H9 (cell line): Measurements from ENCODE around the gene ANKHD1. TPM values are rescaled to one million over a fixed set of nuclear protein-coding genes. Genes with fewer than 3 reads are reported as not detected.

Experiments used
- DNase-seq: peaks from one replicate; pipeline ENCODE4 v3.0.0-alpha.2; 2017
- H2AFZ ChIP-seq: one replicate; pipeline ENCODE4 v1.6.1; 2013; ENCODE audit warnings: mild to moderate bottlenecking, low read length, control low read depth, moderate library complexity
- H2AK5ac ChIP-seq: 2 replicates; pipeline ENCODE4 v1.6.1; 2013; ENCODE audit warnings: low read length, control low read depth, mixed read lengths; ENCODE audit not compliant: insufficient read length
- H2BK120ac ChIP-seq: one replicate; pipeline ENCODE4 v1.6.1; 2013; ENCODE audit warnings: low read depth, mild to moderate bottlenecking, low read length, control low read depth, inconsistent platforms; ENCODE audit not compliant: poor library complexity, severe bottlenecking
- H2BK12ac ChIP-seq: 2 replicates; pipeline ENCODE4 v1.6.1; 2013; ENCODE audit warnings: low read length, control low read depth, mixed read lengths, low read depth; ENCODE audit not compliant: insufficient read length
- H2BK15ac ChIP-seq: 2 replicates; pipeline ENCODE4 v1.6.1; 2013; ENCODE audit warnings: low read depth, low read length, control low read depth
- H2BK20ac ChIP-seq: one replicate; pipeline ENCODE4 v1.6.1; 2013; ENCODE audit warnings: low read depth, mild to moderate bottlenecking, low read length, control low read depth, inconsistent platforms; ENCODE audit not compliant: poor library complexity, severe bottlenecking
- H2BK5ac ChIP-seq: 2 replicates; pipeline ENCODE4 v1.6.1; 2013; ENCODE audit warnings: low read length, control low read depth, mixed read lengths; ENCODE audit not compliant: insufficient read length
- H3K14ac ChIP-seq: 2 replicates; pipeline ENCODE4 v1.6.1; 2013; ENCODE audit warnings: low read length, control low read depth; ENCODE audit not compliant: insufficient read depth
- H3K18ac ChIP-seq: 2 replicates; pipeline ENCODE4 v1.6.1; 2013; ENCODE audit warnings: low read depth, mild to moderate bottlenecking, mixed read lengths, low read length, control low read depth; ENCODE audit not compliant: insufficient read length
- H3K23ac ChIP-seq: 2 replicates; pipeline ENCODE4 v1.6.1; 2013; ENCODE audit warnings: low read length, control low read depth, mixed read lengths, low read depth; ENCODE audit not compliant: insufficient read length
- H3K23me2 ChIP-seq: 2 replicates; pipeline ENCODE4 v1.6.1; 2013; ENCODE audit warnings: low read depth, mild to moderate bottlenecking, mixed read lengths, low read length, control low read depth; ENCODE audit not compliant: insufficient read length, poor library complexity, severe bottlenecking
- H3K27ac ChIP-seq: 2 replicates; pipeline ENCODE4 v1.5.1; 2013; ENCODE audit warnings: low read length, control low read depth, mixed read lengths, low read depth; ENCODE audit not compliant: insufficient read length
- H3K27me3 ChIP-seq: 2 replicates; pipeline ENCODE4 v1.6.1; 2013; ENCODE audit warnings: low read length, control low read depth, inconsistent platforms; ENCODE audit not compliant: insufficient read depth
- H3K4ac ChIP-seq: 2 replicates; pipeline ENCODE4 v1.6.1; 2013; ENCODE audit warnings: low read depth, mild to moderate bottlenecking, control low read depth, inconsistent platforms, low read length, moderate library complexity
- H3K4me1 ChIP-seq: 2 replicates; pipeline ENCODE4 v1.6.1; 2013; ENCODE audit warnings: low read length, control low read depth, inconsistent platforms; ENCODE audit not compliant: insufficient read depth
- H3K4me2 ChIP-seq: 2 replicates; pipeline ENCODE4 v1.6.1; 2013; ENCODE audit warnings: low read length, control low read depth, mixed read lengths; ENCODE audit not compliant: insufficient read length, insufficient read depth
- H3K56ac ChIP-seq: 2 replicates; pipeline ENCODE4 v1.6.1; 2013; ENCODE audit warnings: low read depth, mild to moderate bottlenecking, mixed read lengths, low read length, control low read depth; ENCODE audit not compliant: insufficient read length
- H3K79me1 ChIP-seq: 2 replicates; pipeline ENCODE4 v1.6.1; 2013; ENCODE audit warnings: low read depth, mild to moderate bottlenecking, moderate library complexity, low read length, control low read depth, inconsistent platforms; ENCODE audit not compliant: insufficient read depth, poor library complexity, severe bottlenecking
- H3K79me2 ChIP-seq: 2 replicates; pipeline ENCODE4 v1.6.1; 2013; ENCODE audit warnings: low read length, control low read depth, inconsistent platforms; ENCODE audit not compliant: insufficient read depth
- H3K9ac ChIP-seq: 2 replicates; pipeline ENCODE4 v1.6.1; 2013; ENCODE audit warnings: low read length, control low read depth, mixed read lengths; ENCODE audit not compliant: insufficient read length; ENCODE audit errors: extremely low read depth
- H3K9me3 ChIP-seq: one replicate; pipeline ENCODE4 v1.6.1; 2013; ENCODE audit warnings: low read depth, low read length, inconsistent platforms; ENCODE audit not compliant: control insufficient read depth
- H3T11ph ChIP-seq: one replicate; pipeline ENCODE4 v1.6.1; 2013; ENCODE audit warnings: mild to moderate bottlenecking, low read length, control low read depth, inconsistent platforms
- H4K20me1 ChIP-seq: one replicate; pipeline ENCODE4 v1.6.1; 2013; ENCODE audit not compliant: control insufficient read depth, insufficient read length, insufficient read depth
- H4K5ac ChIP-seq: 2 replicates; pipeline ENCODE4 v1.6.1; 2013; ENCODE audit warnings: low read depth, mild to moderate bottlenecking, mixed read lengths, low read length, control low read depth; ENCODE audit not compliant: insufficient read length
- H4K8ac ChIP-seq: replicated peaks from 2 replicates; pipeline ENCODE4 v1.6.1; 2013; ENCODE audit warnings: low read length, control low read depth, mixed read lengths, low read depth; ENCODE audit not compliant: insufficient read length
- H4K91ac ChIP-seq: 2 replicates; pipeline ENCODE4 v1.6.1; 2013; ENCODE audit warnings: low read depth, mild to moderate bottlenecking, moderate library complexity, mixed read lengths, low read length, control low read depth; ENCODE audit not compliant: insufficient read length
- H3K27ac Mint-ChIP-seq, 3 experiments: 2 replicates in 2 of 3; 3 replicates in 1 of 3; pipeline ENCODE4 v1.8.0; 2020 to 2021; ENCODE audit warnings: mixed read lengths in 3 of 3, mild to moderate bottlenecking in 1 of 3, moderate library complexity in 1 of 3
- H3K27me3 Mint-ChIP-seq: 2 replicates; pipeline ENCODE4 v1.8.0; 2021; ENCODE audit warnings: low read depth, mild to moderate bottlenecking, moderate library complexity, mixed read lengths
- H3K36me3 Mint-ChIP-seq, 3 experiments: 2 replicates in 2 of 3; 3 replicates in 1 of 3; pipeline ENCODE4 v1.8.0; 2020 to 2021; ENCODE audit warnings: low read depth in 3 of 3, mixed read lengths in 3 of 3; ENCODE audit not compliant: insufficient read depth in 1 of 3
- H3K4me1 Mint-ChIP-seq, 2 experiments: 2 replicates each; pipeline ENCODE4 v1.8.0; 2020; ENCODE audit warnings: mixed read lengths in 2 of 2
- H3K4me3 Mint-ChIP-seq, 2 experiments: 2 replicates in 1 of 2; 3 replicates in 1 of 2; pipeline ENCODE4 v1.8.0; 2020 to 2021; ENCODE audit warnings: mild to moderate bottlenecking in 2 of 2, mixed read lengths in 2 of 2, moderate library complexity in 1 of 2
- H3K9me3 Mint-ChIP-seq, 2 experiments: 2 replicates in 1 of 2; 3 replicates in 1 of 2; pipeline ENCODE4 v1.8.0; 2020; ENCODE audit warnings: mild to moderate bottlenecking in 2 of 2, mixed read lengths in 2 of 2, moderate library complexity in 1 of 2
- CTCF ChIP-seq: fragments of 200-600 bp; sonication (generic); conservative IDR thresholded peaks from 3 replicates; pipeline ENCODE4 v1.8.0; 2021; ENCODE audit warnings: antibody characterized with exemption, mild to moderate bottlenecking
- WGBS: extraction: QIAGEN DNeasy Blood & Tissue Kit; methylation state at CpG from one replicate; pipeline ENCODE4 v1.1.7; 2013; ENCODE audit warnings: missing lambda C conversion rate, low lambda C conversion rate, mixed read lengths; ENCODE audit not compliant: insufficient read length; ENCODE audit errors: extremely low coverage; 5-methylcytosine and 5-hydroxymethylcytosine counted together
- total RNA-seq: library from RNA; stranded (reverse); gene quantifications from 2 replicates; pipeline ENCODE4 v1.2.1, GENCODE V29; 2021

Gene ANKHD1
- total RNA-seq, 1 experiment from 2014 or later, result 105 TPM

- Histone ChIP-seq H3K4me2 (no peak overlapping the region), H2BK5ac (no peak overlapping the region), H3K79me1 (no peaks in the 10 kb centered on the region), H2BK12ac (no peak overlapping the region), H4K8ac (no peak overlapping the region), H3K9me3 (no peaks in the 10 kb centered on the region), H2AK5ac (no peak overlapping the region), H3K4me1 (no peaks in the 10 kb centered on the region; the same call in 1 of the 2 replicates), H3K56ac (no peak overlapping the region), H4K5ac (no peak overlapping the region), H2BK120ac (no peak overlapping the region), H3K18ac (no peak overlapping the region), H3K27me3 (no peaks in the 10 kb centered on the region), H3K23ac (no peak overlapping the region), H3K79me2 (no peaks in the 10 kb centered on the region), H4K20me1 (no peaks in the 10 kb centered on the region), H2AFZ (no peak overlapping the region), H3T11ph (no peak overlapping the region), H3K9ac (no peak overlapping the region), H4K91ac (no peak overlapping the region), H2BK15ac (no peak overlapping the region), H3K14ac (no peak overlapping the region), H3K4ac (no peak overlapping the region), H3K27ac (no peak overlapping the region), H2BK20ac (no peak overlapping the region), H3K23me2 (peaks cover 4% of the 10 kb centered on the region)
- H3K27ac Mint-ChIP-seq, result no peak overlapping the region
- DNase-seq, result no peak
- no peak overlapping the region for H3K4me3 Mint-ChIP-seq
- no peaks in the 10 kb centered on the region for H3K9me3 Mint-ChIP-seq
- no CpG with 5 or more reads among the region's 7 CpGs for WGBS
- H3K27me3 Mint-ChIP-seq, result peaks cover 10% of the 10 kb centered on the region
- peaks cover 7 to 14% of the 10 kb centered on the region in 2 experiments for H3K4me1 Mint-ChIP-seq
- no peak for TF ChIP-seq CTCF
- no peaks in the 10 kb centered on the region for H3K36me3 Mint-ChIP-seq
Observed at GRCh38 chr5:140366589-140367255, 34.9 kb upstream of the ANKHD1 start.
